Heart left ventricle (tissue), 16 donors: ENCODE results near the gene OR13C9. TPM values are rescaled to one million over a fixed set of nuclear protein-coding genes. Genes with fewer than 3 reads are reported as not detected.

ENCODE experiments used
- ATAC-seq, 4 donors: fragments of 200-7000 bp; cut with Tn5 transposase; one replicate each; pipeline ENCODE4 v1.9.1; 2020 to 2022; ENCODE audit warnings: moderate library complexity in 4 of 4, mild to moderate bottlenecking in 3 of 4, moderate number of reproducible peaks in 1 of 4
- DNase-seq, 5 donors: peaks; one replicate each; pipeline ENCODE4 v3.0.0-alpha.2; 2020
- H3K27ac ChIP-seq, 12 donors: fragments of 200-600 bp; sonication (generic) in 4 of 12; one replicate each; pipeline versions ENCODE4 v1.5.0 to v1.8.0; 2016 to 2022; ENCODE audit warnings: mild to moderate bottlenecking in 2 of 12
- H3K27me3 ChIP-seq, 9 donors: fragments of 200-600 bp; sonication (generic) in 2 of 9; one replicate each; pipeline versions ENCODE4 v1.5.1 to v1.8.0; 2016 to 2022; ENCODE audit warnings: mild to moderate bottlenecking in 3 of 9
- H3K36me3 ChIP-seq, 9 donors: fragments of 200-600 bp; sonication (generic) in 2 of 9; one replicate each; pipeline versions ENCODE4 v1.5.0 to v1.8.0; 2018 to 2022; ENCODE audit warnings: mild to moderate bottlenecking in 2 of 9
- H3K4me1 ChIP-seq, 12 donors: fragments of 200-600 bp; sonication (generic) in 4 of 12; one replicate each; pipeline versions ENCODE4 v1.5.0 to v1.8.0; 2016 to 2022; ENCODE audit warnings: mild to moderate bottlenecking in 3 of 12
- H3K4me3 ChIP-seq, 12 donors: fragments of 200-600 bp; sonication (generic) in 4 of 12; one replicate each; pipeline versions ENCODE4 v1.5.0 to v1.8.0; 2017 to 2022; ENCODE audit warnings: mild to moderate bottlenecking in 9 of 12, moderate library complexity in 4 of 12
- H3K9me3 ChIP-seq, 12 donors: fragments of 200-600 bp; sonication (generic) in 4 of 12; one replicate each; pipeline versions ENCODE4 v1.5.0 to v1.8.0; 2016 to 2022; ENCODE audit warnings: mild to moderate bottlenecking in 1 of 12
- POLR2A ChIP-seq, 2 donors: fragments of 450-650 bp; IDR thresholded peaks; one replicate each; pipeline ENCODE4 v1.6.1; 2017; ENCODE audit warnings: antibody characterized with exemption in 2 of 2, mild to moderate bottlenecking in 2 of 2, moderate library complexity in 2 of 2
- WGBS, 4 donors: extraction: QIAGEN DNeasy Blood & Tissue Kit in 2 of 4; methylation state at CpG; one replicate each; pipeline versions ENCODE4 v1.1.5 to v1.1.7; 2013 to 2018; 5-methylcytosine and 5-hydroxymethylcytosine counted together
- intact Hi-C, 10 donors: fragments of 100-400 bp; cut with DNase I; formaldehyde crosslinking; loops; one replicate each; pipeline versions ENCODE4 v1.11.1 to v1.14.2; 2022
- polyA plus RNA-seq, 2 donors: library from polyadenylated mRNA; stranded (reverse); fragments of 200-250 nt; gene quantifications; one replicate each; pipeline ENCODE4 v1.2.3, GENCODE V29; 2013
- total RNA-seq, 9 donors: library from RNA; depleted of rRNA in 2 of 9; stranded (reverse); fragments of >200 nt in 2 of 9; fragmentation: NEBNext Ultra II Directional in 3 of 9; extraction: Animal tissue kit (Norgen Biotek cat#: 25700) in 3 of 9; gene quantifications; one replicate each; pipeline versions ENCODE4 v1.1.0 to v1.2.4, GENCODE V29; 2016 to 2023
- TF ChIP-seq, protein P1 (sequence below), 12 donors: fragments of 200-600 bp; sonication (generic) in 4 of 12; IDR thresholded peaks; one replicate each; pipeline versions ENCODE4 v1.5.0 to v1.8.0; 2018 to 2022; ENCODE audit warnings: antibody characterized with exemption in 12 of 12, mild to moderate bottlenecking in 5 of 12
- donor health status: ischemic (EF 13 %, LVEDD 7.1; RV severe dilation, severe dysfunction).
- donor health status: healthy with polysubstance abuse.
- donor health status: DM: no; HTN: yes; CAD: no.
- donor health status: DM: no; HTN: no; CAD: no.
- donor health status: ischemic (EF 25% LVEDD 6.9; RV normal size, moderate dysfunction).
- donor health status: ischemic (EF 25% LVEDD 5.7; RV mildly dilated, moderate dysfunction).
- donor health status: healthy.
- donor health status: DM: yes; HTN: yes; CAD: no.
- donor health status: ischemic (EF 35%, LVEDD 5.7; RV mildly dilated, moderate dysfunction).
- donor health status: nonischemic (EF 11% LVEDD 7.7; RV severe dilation, severe dysfunction).
- donor health status: DM: yes; HTN: yes; CAD: no.
- donor health status: PGD.
- donor health status: ischemic (EF 29% LVEDD 5.4; RV normal size, mild dysfunction).
- donor health status: nonischemic (EF 23%, LVEDD 6.1; RV moderate dilation, normal function).

The OR13C9 gene
- total and polyA plus RNA-seq, 11 donors, result not detected

DNA sequence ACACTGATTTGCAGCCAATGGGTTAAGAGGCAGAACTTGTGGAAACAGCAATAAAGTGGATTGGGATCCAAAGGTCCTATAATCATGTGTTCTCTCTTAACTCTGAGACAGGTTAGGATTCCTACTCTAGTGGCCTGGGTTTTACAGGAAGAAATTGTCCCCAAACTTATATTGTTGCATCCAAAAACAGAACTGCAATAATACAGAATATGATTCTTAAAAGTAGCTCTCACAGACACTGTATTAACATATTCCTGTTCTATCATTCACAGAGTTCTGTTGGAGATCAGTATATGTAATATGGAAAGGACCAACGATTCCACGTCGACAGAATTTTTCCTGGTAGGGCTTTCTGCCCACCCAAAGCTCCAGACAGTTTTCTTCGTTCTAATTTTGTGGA lies 49.1 kb downstream of the OR13C9 start, which contains the start of gene OR13C8:
OR13C8 (plus strand) TSS at position 301 of the 400 bp plus-strand sequence; CDS start at position 301, 0 bp downstream.
- peaks cover 0 to 23% (median 0%) of the 10 kb centered on the region in 12 donors for H3K9me3 ChIP-seq
- ATAC-seq, result no peak
- 76 to 88% (median 83%) methylated on average over 4 of the region's 4 CpGs for WGBS, 4 donors
- intact Hi-C loops, result no loop called here
- no peak within 1 kb of the TSS for H3K27ac ChIP-seq
- no peak for DNase-seq
- no peaks in the 10 kb centered on the region for H3K36me3 ChIP-seq
- TF ChIP-seq, protein P1, sequence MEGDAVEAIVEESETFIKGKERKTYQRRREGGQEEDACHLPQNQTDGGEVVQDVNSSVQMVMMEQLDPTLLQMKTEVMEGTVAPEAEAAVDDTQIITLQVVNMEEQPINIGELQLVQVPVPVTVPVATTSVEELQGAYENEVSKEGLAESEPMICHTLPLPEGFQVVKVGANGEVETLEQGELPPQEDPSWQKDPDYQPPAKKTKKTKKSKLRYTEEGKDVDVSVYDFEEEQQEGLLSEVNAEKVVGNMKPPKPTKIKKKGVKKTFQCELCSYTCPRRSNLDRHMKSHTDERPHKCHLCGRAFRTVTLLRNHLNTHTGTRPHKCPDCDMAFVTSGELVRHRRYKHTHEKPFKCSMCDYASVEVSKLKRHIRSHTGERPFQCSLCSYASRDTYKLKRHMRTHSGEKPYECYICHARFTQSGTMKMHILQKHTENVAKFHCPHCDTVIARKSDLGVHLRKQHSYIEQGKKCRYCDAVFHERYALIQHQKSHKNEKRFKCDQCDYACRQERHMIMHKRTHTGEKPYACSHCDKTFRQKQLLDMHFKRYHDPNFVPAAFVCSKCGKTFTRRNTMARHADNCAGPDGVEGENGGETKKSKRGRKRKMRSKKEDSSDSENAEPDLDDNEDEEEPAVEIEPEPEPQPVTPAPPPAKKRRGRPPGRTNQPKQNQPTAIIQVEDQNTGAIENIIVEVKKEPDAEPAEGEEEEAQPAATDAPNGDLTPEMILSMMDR (IDR thresholded peaks at IDR 0.05), result no peak
- TF ChIP-seq POLR2A (IDR thresholded peaks at IDR 0.05), result no peak
- no peak within 1 kb of the TSS for H3K4me3 ChIP-seq
- H3K4me1 ChIP-seq, result no peaks in the 10 kb centered on the region
- no peaks in the 10 kb centered on the region for H3K27me3 ChIP-seq

Other genes starting within 250 kb of the OR13C9 start
- not detected for gene OR13F1, start 113.9 kb downstream of the OR13C9 start, total RNA-seq
- gene OR13F1, start 113.9 kb downstream of the OR13C9 start, polyA plus RNA-seq, result not detected
- gene OR13C4, start 91.0 kb downstream of the OR13C9 start, total RNA-seq, result not detected
- not detected for gene OR13C4, start 91.0 kb downstream of the OR13C9 start, polyA plus RNA-seq
- not detected for gene OR13C3, start 81.3 kb downstream of the OR13C9 start, total RNA-seq
- not detected for gene OR13C3, start 81.3 kb downstream of the OR13C9 start, polyA plus RNA-seq
- gene OR13C8, start 49.0 kb downstream of the OR13C9 start, total RNA-seq, result not detected
- not detected for gene OR13C8, start 49.0 kb downstream of the OR13C9 start, polyA plus RNA-seq
- not detected for gene OR13C5, start 18.8 kb downstream of the OR13C9 start, total RNA-seq
- not detected for gene OR13C5, start 18.8 kb downstream of the OR13C9 start, polyA plus RNA-seq
- gene OR13C2, start 12.6 kb downstream of the OR13C9 start, total RNA-seq, result under 1 TPM in 1 of 9 donors, not detected in 8; 0.25 TPM
- not detected for gene OR13C2, start 12.6 kb downstream of the OR13C9 start, polyA plus RNA-seq
- gene OR13D1, start 76.3 kb upstream of the OR13C9 start, total RNA-seq, result not detected
- not detected for gene OR13D1, start 76.3 kb upstream of the OR13C9 start, polyA plus RNA-seq
- 10 to 100 TPM; 14.9 to 37.0 (median 22.9) TPM for gene NIPSNAP3A, start 129.5 kb upstream of the OR13C9 start, total RNA-seq
- 10 to 100 TPM; 16.3 to 30.1 TPM for gene NIPSNAP3A, start 129.5 kb upstream of the OR13C9 start, polyA plus RNA-seq
- gene NIPSNAP3B, start 145.9 kb upstream of the OR13C9 start, total RNA-seq, result 10 to 100 TPM; 20.0 to 41.3 (median 29.0) TPM
- gene NIPSNAP3B, start 145.9 kb upstream of the OR13C9 start, polyA plus RNA-seq, result 10 to 100 TPM; 11.8 to 16.6 TPM